SIG-M5 treated with dmso at 0.1 percent for 504 hours (cell line): ENCODE data around the gene KCTD5.

Experiments
- DNase-seq: peaks from one replicate; lab custom pipeline; 2025; ENCODE audit not compliant: unreplicated experiment; lab: John Stamatoyannopoulos, UW

KCTD5 gene

DNA sequence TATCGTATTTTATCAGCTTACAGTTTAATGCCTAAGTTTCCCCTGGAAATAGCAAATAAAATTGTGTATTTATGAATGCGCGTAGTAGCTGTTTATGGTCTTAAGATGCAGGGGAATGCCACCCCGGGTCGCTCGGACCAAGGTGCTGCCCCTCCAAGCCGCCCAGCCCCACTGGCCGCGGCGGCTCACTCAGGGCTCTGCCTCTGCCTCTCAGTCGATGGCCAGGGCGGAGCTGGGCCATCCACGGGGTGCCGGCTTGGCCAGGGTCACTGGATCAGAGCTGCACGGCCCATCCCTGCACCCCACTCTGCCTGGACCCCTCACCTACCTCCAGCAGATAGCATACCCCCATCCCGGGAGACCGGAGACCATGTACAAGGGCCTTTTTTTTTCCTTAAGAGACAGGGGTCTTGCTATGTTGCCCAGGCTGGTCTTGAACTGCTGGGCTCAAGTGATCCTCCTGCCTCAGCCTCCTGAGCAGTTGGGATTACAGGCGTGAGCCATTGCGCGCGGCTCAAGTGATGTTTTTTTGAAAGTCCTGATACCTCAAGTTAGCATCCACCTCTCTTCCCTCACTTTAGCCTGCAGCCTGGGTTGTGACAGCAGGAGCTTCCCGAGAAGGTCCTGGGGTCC is 26.7 kb downstream of the KCTD5 start:
- DNase-seq = no peak

DNA sequence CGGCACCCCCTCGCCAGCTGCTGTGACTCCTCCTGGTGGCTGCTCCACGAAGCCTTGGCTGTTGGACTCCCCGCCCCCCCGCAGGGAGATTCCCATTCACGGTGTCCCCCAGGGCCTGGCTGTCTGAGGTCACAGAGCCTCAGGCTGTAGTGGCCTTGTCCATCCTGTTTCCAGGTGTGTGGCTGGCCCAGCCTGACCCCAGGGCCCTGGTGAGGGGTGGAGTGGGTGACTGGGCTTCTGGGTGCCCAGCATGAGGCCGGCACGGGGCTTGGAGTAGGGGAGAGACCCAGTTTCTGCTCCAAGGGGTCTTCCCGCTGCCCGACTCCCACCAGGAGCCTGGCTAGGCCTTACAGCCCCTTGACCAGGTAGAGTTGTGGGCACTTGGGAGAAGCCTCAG is 27.3 kb downstream of the KCTD5 start:
- DNase-seq = no peak

DNA sequence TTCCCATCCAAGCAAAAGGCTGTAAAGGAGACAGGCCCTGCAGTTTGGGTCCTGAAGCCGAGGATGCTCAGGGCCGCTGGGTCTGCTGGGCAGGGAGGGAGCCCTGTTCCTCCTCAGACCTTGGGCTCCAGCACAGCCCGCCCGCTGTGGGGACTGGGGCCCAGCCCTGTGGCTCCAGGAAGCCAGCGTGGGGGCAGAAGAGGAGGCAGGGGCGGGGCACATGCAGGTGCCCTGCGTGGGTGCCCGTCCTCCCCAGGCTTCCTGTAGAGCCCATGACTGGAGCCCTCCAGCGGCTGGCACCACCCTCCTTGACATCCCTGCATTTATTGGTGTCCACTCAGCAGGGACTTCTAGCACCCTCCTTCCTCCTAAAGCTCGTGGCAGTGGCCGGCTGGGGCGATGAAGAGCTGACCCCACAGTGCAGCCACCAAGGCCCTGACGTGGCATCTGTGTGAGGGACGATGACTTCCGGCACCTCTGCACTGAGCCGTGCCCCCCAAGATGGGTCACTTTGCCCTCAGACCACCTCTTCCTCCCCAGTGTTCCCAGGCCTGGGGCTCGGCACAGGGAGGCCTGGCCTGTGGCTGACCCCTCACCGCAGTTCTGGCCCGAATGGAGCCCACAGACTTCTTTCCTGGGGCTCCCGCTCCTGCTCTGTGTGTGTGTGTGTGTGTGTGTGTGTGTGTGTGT is 27.8 kb downstream of the KCTD5 start:
- no peak for DNase-seq

DNA sequence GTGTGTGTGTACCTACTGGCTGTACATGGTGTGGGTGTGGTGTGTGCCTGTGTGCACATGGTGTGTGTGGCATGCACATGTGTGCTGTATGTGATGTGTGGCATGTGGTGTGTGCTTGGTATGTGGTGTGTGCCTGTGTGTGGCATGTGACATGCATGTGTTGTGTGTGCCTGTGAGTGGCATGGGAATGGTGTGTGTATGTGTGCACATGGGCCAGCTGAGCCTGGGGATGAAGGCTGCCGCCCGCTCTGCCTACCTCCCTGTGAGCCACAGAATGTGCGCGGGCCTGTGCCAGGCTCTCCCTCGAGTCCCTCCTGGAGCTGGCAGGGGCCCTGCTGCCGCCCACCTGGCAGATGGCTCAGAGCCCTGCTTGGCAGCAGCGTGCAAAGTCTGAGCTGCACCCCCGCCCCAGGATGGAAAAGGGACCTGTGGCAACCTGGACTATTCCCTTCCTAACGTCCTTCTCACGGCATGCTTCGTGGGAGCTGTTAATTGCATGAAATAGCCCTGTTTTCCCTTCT is 28.4 kb downstream of the KCTD5 start:
- no peak for DNase-seq

DNA sequence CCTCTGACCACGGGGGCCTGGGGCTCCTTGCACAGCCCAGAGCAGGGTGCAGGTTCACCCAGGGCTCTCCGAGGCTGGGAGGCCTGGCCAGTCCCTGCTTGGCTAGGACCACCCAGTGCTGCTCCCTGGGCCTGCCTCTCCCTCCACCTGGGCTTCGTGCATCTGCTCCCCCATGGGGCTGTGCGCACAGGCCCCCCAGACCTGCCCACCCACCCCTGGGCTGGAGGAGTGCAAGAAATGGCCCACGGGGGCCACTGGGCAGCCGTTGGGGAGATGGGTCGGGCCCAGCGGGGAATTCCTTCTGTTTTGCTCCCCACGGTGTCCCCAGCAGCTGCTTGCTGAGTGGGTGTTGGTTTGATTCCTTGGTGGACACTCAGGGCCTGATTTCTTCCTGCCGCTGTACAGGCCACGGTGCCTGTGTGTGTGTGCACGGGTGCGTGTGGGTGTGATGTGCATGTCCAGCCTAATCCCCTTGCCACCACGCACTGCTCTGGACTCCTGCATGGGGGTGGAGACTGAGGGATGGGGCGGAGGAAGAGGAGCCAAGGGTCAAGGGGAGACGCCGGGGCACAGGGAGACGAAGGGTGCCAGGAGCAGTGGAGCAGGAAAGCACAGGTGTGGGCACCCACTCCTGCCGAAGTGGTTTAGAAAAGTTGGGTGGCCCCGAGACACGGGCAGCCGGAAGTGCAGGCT is 29.2 kb downstream of the KCTD5 start:
- DNase-seq = no peak

DNA sequence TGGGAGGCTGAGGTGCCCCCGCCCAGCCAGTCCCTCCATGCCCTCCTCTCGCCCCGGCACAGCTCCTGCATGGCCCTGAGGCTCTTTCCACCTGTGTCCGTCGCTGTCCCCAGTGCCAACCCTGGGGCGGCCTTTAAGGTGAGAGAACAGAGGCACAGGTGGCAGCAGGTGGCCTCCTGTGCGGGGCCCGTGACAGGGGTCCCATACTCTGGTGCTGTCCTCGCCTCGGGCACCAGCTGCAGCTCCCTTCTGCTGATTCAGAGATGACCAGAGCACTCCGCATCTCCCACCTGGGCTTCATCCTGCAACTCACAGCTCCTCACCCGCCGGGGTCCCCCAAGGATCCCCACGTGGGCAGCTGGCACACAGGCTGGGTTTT is 29.7 kb downstream of the KCTD5 start:
- no peak for DNase-seq

DNA sequence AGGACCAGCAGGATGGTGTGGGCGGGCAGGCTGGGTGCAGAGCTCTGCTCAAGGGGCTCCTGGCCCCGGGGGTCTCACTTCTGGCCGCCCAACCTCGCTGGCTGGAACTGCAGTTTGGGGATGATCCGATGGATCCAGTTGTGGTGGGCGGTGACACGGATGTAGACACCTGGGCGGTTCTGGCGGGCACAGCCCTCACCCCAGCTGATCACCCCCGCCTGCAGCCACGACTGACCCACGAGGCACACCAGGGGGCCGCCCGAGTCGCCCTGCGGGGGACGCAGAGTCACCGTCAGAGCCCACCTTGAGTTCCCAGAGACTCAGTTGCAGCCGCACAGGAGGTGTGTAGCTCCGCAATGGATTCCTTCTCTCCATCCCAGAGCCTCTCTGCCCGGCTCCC is 30.2 kb downstream of the KCTD5 start:
- no peak for DNase-seq

DNA sequence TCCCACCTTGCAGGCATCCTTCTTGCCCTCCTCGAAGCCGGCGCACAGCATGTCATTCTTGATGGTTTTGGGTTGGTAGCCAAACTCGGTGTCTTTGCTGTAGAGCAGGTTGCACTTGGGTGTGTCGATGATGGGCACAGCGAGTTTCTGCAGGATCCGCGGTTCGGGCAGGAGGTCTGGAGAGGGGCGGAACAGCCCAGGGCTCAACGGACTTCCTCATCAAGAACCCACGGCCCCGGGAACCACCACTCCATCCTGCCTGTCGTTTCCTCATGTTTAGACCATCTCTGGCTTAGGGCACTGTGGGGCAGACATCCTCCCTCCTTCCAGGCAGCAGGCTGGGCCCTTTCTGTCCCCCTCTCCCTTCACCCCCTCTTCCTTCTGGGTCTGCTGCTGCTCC is 31.2 kb downstream of the KCTD5 start:
- DNase-seq = no peak

DNA sequence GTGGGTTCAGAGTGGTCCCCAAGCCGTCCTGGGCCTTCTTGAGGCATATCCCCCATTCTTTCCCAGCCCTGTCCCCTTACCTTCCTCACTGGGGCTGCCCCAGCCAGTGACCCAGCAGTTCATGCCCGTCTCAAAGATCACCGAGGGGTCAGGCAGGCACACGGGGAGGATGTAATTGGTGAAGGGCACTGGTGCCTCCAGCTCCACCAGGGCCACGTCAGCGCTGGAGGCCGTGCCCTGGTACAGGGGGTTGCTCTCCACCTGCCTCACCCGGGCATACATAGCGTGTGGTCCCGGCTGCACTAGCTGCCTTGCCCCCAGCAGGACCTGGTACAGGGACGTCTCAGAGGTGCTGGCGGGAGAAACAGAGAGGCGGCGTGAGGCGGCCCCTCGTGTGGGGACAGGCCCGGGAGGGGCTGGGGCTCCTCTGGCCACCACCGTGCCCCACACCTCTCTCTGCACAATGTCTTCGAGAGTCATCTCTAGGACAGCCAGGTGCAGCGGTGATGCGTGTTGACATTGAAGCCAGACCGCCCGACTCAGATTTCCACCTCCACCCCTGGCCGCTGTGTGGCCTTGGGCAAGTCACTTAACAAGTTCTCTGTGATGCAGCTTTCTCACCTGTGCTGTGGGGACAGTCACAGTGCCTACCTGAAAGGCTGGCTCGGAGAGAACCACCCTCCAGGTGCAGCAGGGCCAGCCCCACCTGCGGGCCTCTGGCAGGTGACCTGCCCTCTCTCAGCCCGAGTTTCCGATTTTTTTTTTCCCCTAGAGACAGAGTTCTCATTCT is 31.9 kb downstream of the KCTD5 start:
- peak; percentile 23 for DNase-seq

DNA sequence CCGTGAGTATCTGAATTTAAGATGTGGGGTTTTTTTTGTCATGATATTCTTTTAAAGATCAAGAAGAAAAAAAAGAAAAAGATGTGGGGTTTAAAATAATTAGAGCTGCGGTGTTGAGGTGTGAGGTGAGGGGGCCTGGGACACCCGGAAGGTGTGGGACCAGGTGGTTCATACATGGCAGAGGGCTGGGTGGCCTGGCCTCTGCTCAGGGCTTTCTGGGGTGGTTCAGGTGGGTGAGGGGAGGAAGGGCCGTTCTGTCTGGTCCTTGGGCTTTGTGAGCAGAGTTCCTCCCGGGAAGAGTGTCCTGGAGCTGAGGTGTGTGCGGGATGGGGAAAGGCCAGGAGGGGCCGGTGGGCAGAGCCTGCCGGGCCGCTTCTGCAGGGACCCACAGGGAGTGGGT is 32.7 kb downstream of the KCTD5 start:
- no peak for DNase-seq

DNA sequence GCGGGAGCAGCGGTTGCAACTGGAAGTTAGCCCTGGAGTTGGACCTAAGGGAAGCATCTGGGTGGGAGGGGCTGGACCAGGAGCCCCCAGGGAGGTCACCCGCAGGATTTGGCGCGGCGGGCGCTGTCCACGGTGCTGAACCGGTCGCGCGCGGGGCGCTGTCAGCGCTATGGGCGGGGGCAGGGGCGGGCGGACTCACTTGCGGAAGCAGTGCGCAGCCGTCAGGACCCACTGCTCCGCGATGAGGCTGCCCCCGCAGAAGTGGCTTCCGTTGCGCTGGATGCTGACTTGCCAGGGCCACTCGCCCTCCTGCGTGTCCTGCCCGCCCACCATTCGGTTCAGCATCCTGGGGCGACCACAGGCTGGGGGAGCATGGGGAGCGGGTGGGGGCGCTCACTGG is 33.2 kb downstream of the KCTD5 start:
- peak; percentile 30 for DNase-seq

DNA sequence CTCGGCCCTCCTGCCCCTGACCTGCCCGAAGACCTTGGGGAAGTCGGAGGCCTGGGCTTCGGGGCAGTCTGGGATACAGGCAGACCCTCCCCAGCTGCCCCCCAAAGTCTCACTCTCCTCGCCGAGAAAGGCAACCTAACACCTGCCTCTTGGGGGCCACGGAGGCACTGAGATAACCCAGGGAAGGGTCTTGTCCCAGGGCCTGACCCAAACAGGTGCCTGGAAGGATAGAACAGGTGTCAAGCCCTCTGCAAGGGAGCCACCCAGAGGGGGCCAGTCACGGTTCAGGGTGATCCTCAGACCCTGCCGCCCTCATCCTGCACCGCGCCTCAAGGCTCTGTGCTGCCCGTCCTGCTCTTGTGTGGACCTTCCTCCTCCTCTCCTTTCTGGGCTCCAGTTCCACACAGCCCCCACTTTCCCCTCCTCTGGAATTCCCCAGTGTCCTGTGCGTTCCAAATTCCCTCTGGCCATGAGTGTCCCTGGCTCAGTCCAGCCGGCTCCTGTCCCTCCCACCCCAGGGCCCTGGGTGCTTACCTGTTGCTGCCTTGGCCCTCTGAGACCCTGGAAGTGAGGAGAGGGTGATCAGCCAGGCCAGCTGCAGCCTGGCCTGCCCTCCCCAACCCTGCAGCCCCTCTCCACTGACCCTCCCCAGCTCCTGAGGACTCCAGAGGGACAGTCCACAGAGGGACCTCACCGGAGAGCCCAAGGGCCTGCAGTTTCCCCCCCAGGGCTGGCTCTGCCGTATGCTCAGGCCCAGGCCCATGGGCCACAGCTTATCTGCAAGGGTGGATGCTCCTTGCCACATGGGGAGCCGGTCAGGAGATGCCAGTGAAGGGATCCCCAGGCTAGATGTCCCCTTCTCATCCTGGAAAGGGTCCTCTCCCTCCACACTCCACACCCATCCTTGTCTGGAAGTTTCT is 33.9 kb downstream of the KCTD5 start:
- DNase-seq = no peak

DNA sequence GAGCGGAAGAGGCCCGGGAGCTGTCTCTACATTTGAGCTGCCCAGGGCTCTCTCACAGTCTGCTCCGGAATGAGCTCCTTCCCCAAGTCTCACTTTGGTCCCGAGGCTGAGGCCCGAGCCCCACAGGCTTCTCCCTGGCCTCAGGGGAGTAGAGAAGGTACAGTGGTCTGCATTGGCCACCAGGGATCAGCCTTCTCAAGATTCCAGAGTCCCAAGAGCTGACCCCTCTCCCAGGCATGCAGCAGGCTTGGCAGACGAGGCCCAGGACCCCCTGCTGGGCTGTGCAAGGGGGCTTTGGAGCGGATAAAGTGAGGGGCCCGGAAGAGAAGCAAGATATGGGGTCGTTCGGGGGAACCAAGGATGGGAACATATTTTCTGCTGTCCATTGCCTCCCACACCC is 34.6 kb downstream of the KCTD5 start:
- DNase-seq = no peak

DNA sequence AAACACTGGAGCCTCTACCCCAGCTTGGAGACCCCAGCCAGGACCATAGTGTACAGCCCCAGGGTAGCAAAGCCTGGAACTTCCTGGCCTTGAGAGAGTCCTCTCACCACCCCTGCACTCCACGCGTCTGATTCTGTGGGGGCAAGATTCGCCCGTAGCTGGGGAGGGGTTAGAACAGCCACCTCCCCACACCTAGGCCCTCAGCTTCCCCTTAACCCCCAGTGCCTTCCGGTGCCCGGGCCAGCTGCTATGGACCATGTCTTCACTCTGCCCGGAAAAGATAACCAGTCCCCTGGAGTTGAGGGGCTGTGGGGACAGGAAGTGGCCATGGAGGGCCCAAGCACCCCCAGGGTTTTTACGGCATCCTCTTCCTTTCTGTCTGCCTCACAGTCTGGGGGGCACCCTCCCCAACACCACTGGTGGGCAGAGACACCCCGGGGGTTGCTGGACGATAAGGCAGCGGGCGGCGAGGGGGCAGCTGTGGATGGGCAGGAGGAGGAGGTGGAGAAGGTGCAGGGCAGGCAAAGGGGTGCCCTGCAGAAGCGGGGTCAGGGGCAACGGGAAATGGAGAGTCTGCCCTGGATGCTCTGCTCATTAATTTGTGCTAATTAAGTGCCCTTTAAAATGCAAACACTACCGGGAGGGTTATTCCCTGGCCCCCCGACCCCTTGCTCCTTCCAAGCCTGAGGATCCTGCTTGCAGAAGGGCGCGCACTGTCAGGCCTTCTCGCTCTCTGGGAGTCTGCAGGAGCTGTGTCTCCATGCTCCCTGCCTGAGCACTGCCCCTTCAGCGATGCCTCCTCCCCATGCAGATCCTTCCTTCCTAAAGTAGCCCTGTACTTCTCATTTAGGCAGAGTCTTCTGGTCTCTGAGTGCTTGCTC is 35.3 kb downstream of the KCTD5 start:
- DNase-seq = no peak

DNA sequence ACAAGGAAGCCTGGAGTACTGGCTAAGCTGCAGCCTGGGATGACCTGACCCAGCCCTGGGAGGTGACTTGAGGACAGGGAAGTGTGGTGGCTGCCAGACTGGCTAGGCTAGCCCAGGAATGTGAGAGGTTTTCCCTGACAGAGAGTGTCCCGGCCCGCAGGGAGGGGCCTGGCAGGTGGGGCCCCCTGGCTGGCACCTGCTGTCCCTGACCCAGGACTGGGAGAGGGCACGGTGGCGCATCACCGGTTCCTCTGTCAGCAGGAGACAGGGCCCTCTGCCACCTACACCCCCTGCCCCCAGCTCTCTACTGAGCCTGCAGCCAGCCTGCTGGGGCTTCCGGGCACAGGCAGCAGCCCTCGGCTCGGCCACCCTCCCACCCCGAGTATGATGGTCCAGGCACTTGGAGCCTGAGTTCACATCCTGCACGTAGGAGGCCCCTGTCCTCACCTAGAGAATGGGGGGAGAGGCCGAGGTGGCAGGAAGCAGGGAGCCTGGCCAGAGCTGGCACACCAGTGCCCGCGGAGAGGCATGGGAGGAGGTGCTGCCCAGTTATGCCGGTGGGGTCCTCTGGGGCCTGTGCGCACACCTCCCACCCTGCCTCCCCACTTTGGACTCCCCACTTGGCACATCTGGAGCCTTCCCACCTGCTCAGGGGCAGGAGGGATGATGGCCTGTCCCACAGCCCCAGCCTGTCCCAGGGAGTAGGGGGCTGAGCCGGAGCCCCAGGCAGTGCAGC is 37.2 kb downstream of the KCTD5 start:
- DNase-seq = peak; percentile 24

DNA sequence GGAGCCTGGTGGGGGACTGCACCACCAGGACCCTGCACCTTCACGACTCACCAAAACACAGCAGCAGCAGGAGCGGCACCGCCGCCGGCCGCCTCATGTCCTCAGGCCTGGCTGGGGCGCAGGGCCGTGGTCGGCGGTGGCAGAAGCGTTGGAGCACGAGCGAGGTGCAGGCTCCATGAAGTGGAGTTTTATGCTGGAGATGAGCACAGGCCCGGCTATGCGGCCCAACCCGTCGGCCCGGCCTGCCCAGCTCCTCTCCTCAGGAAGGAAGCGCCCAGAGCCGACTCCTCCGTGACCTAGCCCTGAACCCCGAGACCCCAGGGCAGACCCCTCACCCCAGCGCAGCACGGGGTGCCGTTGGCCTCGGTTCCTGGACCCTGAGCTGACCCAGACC is 37.7 kb downstream of the KCTD5 start, which contains the start of gene PRSS27:
Gene PRSS27, minus strand, starts transcription at position 161 of the 394 bp plus-strand sequence. Its CDS starts 64 bp downstream, at position 97.
- no peak for DNase-seq

DNA sequence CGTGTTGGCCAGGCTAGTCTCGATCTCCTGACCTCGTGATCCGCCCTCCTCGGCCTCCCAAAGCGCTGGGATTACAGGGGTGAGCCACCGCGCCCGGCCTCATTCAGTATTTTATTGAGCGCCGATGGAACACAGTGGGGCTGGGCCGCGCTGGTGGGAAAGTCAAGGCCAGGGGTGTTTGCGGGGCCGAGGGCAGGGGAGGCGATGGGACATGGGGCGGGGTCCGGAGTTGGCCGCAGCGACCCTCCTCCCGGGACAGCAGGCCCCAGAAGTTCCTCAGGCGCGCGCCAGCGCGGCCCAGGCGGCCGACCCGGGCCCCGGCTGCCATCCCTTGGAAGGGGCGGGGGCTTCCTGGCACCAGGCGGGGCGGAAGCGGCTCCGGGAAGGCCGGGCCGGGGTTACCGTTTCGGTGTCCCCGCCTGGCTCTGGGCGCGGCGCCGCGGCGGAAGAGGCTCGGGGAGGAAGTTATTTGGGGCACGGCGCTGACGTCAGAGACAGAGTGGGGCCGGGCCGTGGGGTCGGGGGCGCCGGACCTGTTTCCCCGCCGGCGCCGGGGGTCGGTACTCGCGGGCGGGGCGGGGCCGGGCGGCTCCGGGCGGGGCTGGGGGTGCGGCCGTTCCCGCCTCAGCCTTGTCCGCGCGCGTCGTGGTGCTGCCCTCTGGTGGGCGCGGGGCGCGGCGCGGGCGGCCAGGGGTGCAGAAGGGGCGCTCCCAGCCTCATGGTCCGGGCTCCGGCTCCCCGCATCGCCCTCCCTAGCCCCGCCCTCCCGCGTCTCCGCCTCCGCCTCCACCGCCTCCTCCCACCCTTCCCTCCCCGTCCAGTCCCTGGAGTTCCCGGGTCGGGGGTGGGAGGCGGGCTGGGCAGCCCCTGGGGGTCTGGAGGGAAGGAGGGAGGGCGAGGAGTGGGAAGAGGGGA is 38.7 kb downstream of the KCTD5 start:
- peak; percentile 78 for DNase-seq
